Karpas-422 (cell line): ENCODE measurements around the gene OVOL3. TPM values are rescaled to one million over a fixed set of nuclear protein-coding genes. Genes with fewer than 3 reads are reported as not detected.
"Not testable (repeated sequence)": the region's sequence is repeated elsewhere in the genome, so short reads cannot be mapped to it uniquely, and the experiment has no call there.

Source experiments
- DNase-seq: peaks from one replicate; pipeline ENCODE4 v3.0.0-alpha.2; 2015
- H2AFZ ChIP-seq: fragments of 200-600 bp; sonication (generic); 2 replicates; pipeline ENCODE4 v1.6.1; 2014; ENCODE audit warnings: antibody characterized with exemption, low read length, mixed read lengths
- H3K27ac ChIP-seq: fragments of 200-600 bp; sonication (generic); 2 replicates; pipeline ENCODE4 v1.5.1; 2014; ENCODE audit warnings: mild to moderate bottlenecking, low read length, moderate library complexity
- H3K27me3 ChIP-seq: fragments of 200-600 bp; sonication (generic); 2 replicates; pipeline ENCODE4 v1.6.1; 2014; ENCODE audit warnings: low read length, mixed read lengths
- H3K36me3 ChIP-seq: fragments of 200-600 bp; sonication (generic); 2 replicates; pipeline ENCODE4 v1.6.1; 2014; ENCODE audit warnings: low read length, mixed read lengths; ENCODE audit not compliant: insufficient read depth
- H3K4me1 ChIP-seq: fragments of 200-600 bp; sonication (generic); 2 replicates; pipeline ENCODE4 v1.6.1; 2014; ENCODE audit warnings: mild to moderate bottlenecking, low read length, mixed read lengths
- H3K4me2 ChIP-seq: fragments of 200-600 bp; sonication (generic); 2 replicates; pipeline ENCODE4 v1.6.1; 2014; ENCODE audit warnings: low read length, low read depth, mild to moderate bottlenecking; ENCODE audit not compliant: poor library complexity, severe bottlenecking
- H3K4me3 ChIP-seq: fragments of 200-600 bp; sonication (generic); 2 replicates; pipeline ENCODE4 v1.5.1; 2014; ENCODE audit warnings: mild to moderate bottlenecking, antibody characterized with exemption, low read length, mixed read lengths
- H3K79me2 ChIP-seq: fragments of 200-600 bp; sonication (generic); 2 replicates; pipeline ENCODE4 v1.6.1; 2014; ENCODE audit warnings: mild to moderate bottlenecking, low read length, mixed read lengths
- H3K9ac ChIP-seq: fragments of 200-600 bp; sonication (generic); 2 replicates; pipeline ENCODE4 v1.6.0; 2014; ENCODE audit warnings: low read length
- H3K9me2 ChIP-seq: fragments of 200-600 bp; sonication (generic), shearing (Covaris generic); replicated peaks from 2 replicates; pipeline ENCODE4 v1.6.0; 2014; ENCODE audit warnings: mild to moderate bottlenecking, low read length, moderate library complexity; ENCODE audit not compliant: insufficient read depth
- H3K9me3 ChIP-seq: fragments of 300-700, 200-600 bp; sonication (generic); 2 replicates; pipeline ENCODE4 v1.6.1; 2014; ENCODE audit warnings: low read length, mixed read lengths
- H4K20me1 ChIP-seq: fragments of 200-600 bp; sonication (generic); 2 replicates; pipeline ENCODE4 v1.6.1; 2014; ENCODE audit warnings: mild to moderate bottlenecking, antibody characterized with exemption, low read length, low read depth; ENCODE audit not compliant: insufficient read depth
- total RNA-seq: library from RNA; depleted of rRNA; stranded (reverse); fragments of >200 nt; shearing (Covaris generic); gene quantifications from 2 replicates; pipeline ENCODE4 v1.2.3, GENCODE V29; 2014; ENCODE audit warnings: low replicate concordance; rRNA removed

OVOL3 gene
- 1.6 and 3.1 TPM in 2 replicates for total RNA-seq

DNA sequence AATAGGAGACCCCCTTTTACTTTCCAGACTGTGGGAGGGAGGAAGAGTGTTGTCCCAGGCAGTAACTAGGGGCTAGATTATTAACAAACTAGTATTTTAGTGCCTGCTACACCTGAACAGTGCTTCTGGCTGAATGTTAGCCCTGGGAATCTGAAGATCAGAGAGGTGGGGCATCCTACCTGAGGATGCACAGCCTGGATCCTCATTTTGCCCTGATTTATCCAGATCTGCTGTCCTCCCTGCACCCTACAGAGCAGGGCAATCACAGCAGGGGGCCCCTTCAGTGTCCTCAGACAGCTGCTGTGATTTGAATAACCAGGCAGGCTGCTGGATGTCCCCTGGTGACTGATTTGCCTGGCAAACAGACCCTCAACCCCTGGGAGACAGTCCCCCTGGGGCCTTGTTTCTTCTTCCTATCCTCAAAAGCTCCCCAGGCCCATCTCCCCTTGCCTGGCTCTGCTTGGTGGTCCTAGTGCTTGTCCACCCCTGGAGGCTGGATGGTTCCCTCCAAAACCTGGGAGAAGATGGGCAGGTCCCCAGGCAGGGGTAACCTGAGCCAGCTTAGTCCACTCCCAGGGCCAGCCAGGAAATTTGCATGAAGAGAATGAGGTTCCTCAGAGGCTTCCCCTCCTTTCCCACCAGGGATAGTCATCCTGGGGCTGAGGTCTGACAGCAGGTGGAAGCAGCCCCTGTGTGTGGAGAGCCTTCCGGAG lies at the start of gene OVOL3:
TSS of gene OVOL3 (plus strand) at position 657 of the 713 bp plus-strand sequence. CDS start 60 bp downstream, outside the sequence.
- peak within 1 kb of the TSS; percentile 57 for H3K9ac ChIP-seq
- H3K9me3 ChIP-seq: no peaks in the 10 kb centered on the region
- peak; percentile 95 for DNase-seq

DNA sequence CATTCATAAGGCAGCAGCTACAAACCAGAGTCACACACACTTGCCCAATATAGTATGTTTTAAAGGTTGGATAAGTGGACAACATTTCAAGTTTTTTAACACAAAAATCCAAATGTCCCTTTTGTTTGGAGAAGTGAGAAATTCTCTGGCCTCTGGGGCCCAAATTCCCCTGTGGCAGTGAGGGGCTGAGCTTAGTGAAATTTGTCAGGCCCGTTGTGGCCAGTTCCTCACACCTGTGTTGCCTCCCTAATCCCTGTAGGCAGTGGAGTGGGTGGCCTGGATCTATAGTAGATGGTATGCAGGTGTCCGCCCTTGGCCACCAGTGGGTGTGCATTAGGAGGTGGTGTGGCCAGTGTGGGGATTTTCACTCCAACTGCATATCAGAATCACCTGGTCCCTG lies 49.6 kb upstream of the OVOL3 start:
- H3K9ac ChIP-seq: peak overlapping the region; percentile 52

More for the DNA sequence above, at the start of gene OVOL3:
- peak within 1 kb of the TSS; percentile 87 for H3K27ac ChIP-seq
- no peaks in the 10 kb centered on the region for H3K27me3 ChIP-seq
- peaks cover 43% of the 10 kb centered on the region for H4K20me1 ChIP-seq
- H3K4me2 ChIP-seq: peak within 1 kb of the TSS; percentile 77
- no peak within 1 kb of the TSS for H2AFZ ChIP-seq
- H3K36me3 ChIP-seq: peaks cover 6% of the 10 kb centered on the region; the same call in 1 of the 2 replicates
- H3K4me1 ChIP-seq: peaks cover 50% of the 10 kb centered on the region
- peak within 1 kb of the TSS; percentile 59 for H3K4me3 ChIP-seq
- H3K79me2 ChIP-seq: peaks cover 9% of the 10 kb centered on the region; the same call in 1 of the 2 replicates
- H3K9me2 ChIP-seq: no peaks in the 10 kb centered on the region

DNA sequence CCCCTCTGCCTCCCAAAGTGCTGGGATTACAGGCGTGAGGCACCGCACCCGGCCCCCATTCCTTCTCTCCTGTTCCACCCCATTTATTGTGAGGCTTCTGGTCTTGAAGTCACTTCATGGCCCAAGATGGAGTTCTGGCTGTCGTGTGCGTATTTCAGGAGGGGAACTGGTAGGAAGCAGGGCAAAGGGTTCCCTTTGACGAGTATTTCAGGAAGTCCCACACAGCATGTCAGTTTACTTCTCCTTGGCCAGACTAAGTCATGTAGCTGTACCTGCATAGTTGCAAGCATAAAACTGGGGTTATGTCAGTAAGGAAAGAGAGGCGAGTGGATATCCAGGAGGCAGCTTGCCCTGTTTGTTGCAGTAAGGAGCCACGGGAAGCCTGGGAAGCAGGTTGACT lies 46.1 kb upstream of the OVOL3 start:
- H3K36me3 ChIP-seq: peaks cover 40% of the 10 kb centered on the region
- H2AFZ ChIP-seq: no peak overlapping the region
- H3K9ac ChIP-seq: no peak overlapping the region
- H3K27ac ChIP-seq: no peak overlapping the region
- H3K4me1 ChIP-seq: peaks cover 27% of the 10 kb centered on the region
- no peak overlapping the region for H3K4me3 ChIP-seq
- no peaks in the 10 kb centered on the region for H3K27me3 ChIP-seq
- no peaks in the 10 kb centered on the region for H3K9me3 ChIP-seq
- H3K9me2 ChIP-seq: no peaks in the 10 kb centered on the region
- no peak for DNase-seq
- H3K4me2 ChIP-seq: no peak overlapping the region
- no peaks in the 10 kb centered on the region for H4K20me1 ChIP-seq
- H3K79me2 ChIP-seq: peaks cover 37% of the 10 kb centered on the region

More for the DNA sequence above, 49.6 kb upstream of the OVOL3 start:
- H3K27ac ChIP-seq: peak overlapping the region; percentile 90
- peak overlapping the region; percentile 55 for H3K4me2 ChIP-seq
- no peak overlapping the region for H2AFZ ChIP-seq
- no peaks in the 10 kb centered on the region for H3K27me3 ChIP-seq
- H3K9me2 ChIP-seq: no peaks in the 10 kb centered on the region
- peak; percentile 55 for DNase-seq
- H3K4me1 ChIP-seq: peaks cover 58% of the 10 kb centered on the region
- H4K20me1 ChIP-seq: 0 out of 2 replicates have a peak, but pooled peaks cover 3% of the 10 kb centered on the region
- H3K9me3 ChIP-seq: no peaks in the 10 kb centered on the region
- peak overlapping the region; percentile 38 for H3K4me3 ChIP-seq
- H3K36me3 ChIP-seq: peaks cover 33% of the 10 kb centered on the region
- H3K79me2 ChIP-seq: peaks cover 62% of the 10 kb centered on the region

DNA sequence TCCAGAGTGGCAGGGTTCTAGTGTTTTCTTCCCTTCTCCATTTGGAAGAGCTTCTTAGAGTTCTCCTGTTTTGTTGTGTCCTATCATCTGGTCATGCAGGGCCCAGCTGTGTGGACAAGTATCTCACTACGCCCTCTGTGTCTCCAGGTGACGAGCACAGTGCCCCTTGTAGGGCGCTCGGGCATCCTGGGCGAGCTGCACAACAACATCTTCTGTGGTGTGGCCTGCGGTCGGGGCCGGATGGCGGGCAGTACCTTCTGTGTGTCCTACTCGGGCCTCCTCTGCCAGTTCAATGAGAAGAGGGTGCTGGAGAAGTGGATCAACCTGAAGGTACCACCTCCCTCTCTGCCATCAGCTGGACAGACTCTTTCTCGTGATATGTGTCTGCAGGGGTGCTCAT lies 43.3 kb upstream of the OVOL3 start:
- Histone ChIP-seq H3K9me2 (no peaks in the 10 kb centered on the region), H3K27ac (no peak overlapping the region), H3K4me3 (no peak overlapping the region), H3K4me2 (no peak overlapping the region), H3K9ac (no peak overlapping the region), H3K27me3 (no peaks in the 10 kb centered on the region), H3K79me2 (peaks cover 15% of the 10 kb centered on the region), H3K9me3 (no peaks in the 10 kb centered on the region), H3K36me3 (peaks cover 35% of the 10 kb centered on the region), H3K4me1 (peaks cover 4% of the 10 kb centered on the region; the same call in 1 of the 2 replicates), H4K20me1 (no peaks in the 10 kb centered on the region), H2AFZ (no peak overlapping the region)
- no peak for DNase-seq

DNA sequence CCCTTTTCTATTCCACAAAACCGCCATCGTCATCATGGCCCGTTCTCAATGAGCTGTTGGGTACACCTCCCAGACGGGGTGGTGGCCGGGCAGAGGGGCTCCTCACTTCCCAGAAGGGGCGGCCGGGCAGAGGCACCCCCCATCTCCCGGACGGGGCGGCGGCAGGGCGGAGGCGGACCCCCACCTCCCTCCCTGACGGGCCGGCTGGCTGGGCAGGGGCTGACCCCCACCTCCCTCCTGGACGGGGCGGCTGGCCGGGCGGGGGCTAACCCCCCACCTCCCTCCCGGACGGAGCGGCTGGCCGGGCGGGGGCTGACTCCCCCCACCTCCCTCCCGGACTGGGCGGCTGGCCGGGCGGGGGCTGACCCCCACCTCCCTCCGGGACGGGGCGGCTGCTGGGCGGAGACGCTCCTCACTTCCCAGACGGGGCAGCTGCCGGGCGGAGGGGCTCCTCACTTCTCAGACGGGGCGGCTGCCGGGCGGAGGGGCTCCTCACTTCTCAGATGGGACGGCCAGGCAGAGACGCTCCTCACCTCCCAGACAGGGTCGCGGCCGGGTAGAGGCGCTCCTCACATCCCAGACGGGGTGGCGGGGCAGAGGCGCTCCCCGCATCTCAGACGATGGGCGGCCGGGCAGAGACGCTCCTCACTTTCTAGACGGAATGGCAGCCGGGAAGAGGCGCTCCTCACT lies 42.0 kb upstream of the OVOL3 start:
- H3K4me2 ChIP-seq, H3K4me1 ChIP-seq, DNase-seq, H3K27ac ChIP-seq, H3K9me2 ChIP-seq, H2AFZ ChIP-seq, H3K27me3 ChIP-seq, H3K4me3 ChIP-seq, H3K9me3 ChIP-seq, H3K9ac ChIP-seq, H3K79me2 ChIP-seq, H4K20me1 ChIP-seq: not testable (repeated sequence)
- H3K36me3 ChIP-seq: peaks cover 39% of the 10 kb centered on the region

DNA sequence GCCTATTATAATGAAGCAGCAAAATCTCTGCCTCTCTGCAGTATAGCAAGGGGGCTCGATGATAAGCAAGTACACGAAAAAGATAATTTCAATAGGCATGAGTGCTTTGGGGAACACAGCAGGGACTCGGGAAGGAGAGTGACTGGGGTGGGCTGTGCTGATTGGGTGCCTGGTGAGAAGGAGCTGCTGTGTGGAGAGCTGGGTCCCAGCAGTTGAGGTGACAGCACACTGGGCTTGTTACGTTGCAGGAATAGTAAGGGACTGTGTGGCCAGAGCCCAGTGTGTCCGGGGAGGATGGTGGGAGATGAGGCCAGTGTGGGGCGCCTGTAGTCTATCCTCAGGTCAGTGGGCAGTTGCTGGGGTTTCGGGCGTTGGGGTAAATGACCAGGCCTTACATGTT lies 38.9 kb upstream of the OVOL3 start:
- DNase-seq: no peak
- Histone ChIP-seq H4K20me1 (no peaks in the 10 kb centered on the region), H3K36me3 (peaks cover 29% of the 10 kb centered on the region), H3K9me2 (no peaks in the 10 kb centered on the region), H3K27me3 (no peaks in the 10 kb centered on the region), H2AFZ (no peak overlapping the region), H3K9me3 (no peaks in the 10 kb centered on the region), H3K4me1 (peaks cover 2% of the 10 kb centered on the region; the same call in 1 of the 2 replicates), H3K4me3 (no peak overlapping the region), H3K27ac (no peak overlapping the region), H3K79me2 (no peaks in the 10 kb centered on the region), H3K9ac (no peak overlapping the region), H3K4me2 (no peak overlapping the region)

DNA sequence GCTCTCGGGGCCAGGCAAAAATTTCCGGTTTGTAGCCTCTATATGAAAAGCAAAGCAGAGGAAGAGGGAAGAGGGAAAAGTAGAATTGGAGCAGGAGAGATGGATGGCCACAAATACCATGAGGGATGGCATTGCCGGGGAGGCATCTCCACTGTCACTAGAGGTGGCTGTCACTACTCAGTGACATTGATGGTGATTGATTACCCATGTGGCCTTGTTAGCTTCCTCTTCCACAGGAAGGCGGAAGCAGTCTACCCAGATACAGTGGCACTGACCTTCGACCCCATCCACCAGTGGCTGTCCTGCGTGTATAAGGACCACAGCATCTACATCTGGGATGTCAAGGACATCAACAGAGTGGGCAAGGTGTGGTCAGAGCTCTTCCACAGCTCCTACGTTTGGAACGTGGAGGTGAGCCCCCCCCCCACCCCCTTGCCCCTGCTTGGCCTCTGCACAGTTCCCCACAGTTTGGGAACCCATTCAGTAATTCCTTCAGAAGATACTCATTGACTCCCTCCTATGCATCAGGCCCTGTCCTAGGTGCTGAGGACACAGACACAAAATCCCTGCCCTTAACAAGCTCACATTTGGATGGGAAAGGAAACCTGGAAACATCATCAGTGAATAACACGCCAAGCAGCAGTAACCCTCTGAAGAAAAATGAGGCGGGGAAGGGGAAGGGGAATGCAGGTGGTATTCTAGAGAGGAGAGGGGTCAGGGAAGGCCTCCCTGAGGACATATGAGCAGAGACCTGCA lies 37.6 kb upstream of the OVOL3 start:
- DNase-seq: peak; percentile 54
- Histone ChIP-seq H3K27ac (no peak overlapping the region), H3K4me2 (no peak overlapping the region), H3K9ac (no peak overlapping the region), H3K9me2 (no peaks in the 10 kb centered on the region), H3K4me3 (no peak overlapping the region), H4K20me1 (no peaks in the 10 kb centered on the region), H3K79me2 (no peaks in the 10 kb centered on the region), H2AFZ (no peak overlapping the region), H3K9me3 (no peaks in the 10 kb centered on the region), H3K4me1 (peaks cover 2% of the 10 kb centered on the region; the same call in 1 of the 2 replicates), H3K36me3 (peaks cover 21% of the 10 kb centered on the region), H3K27me3 (no peaks in the 10 kb centered on the region)
